Gastrocnemius medialis (tissue), 4 donors: ENCODE data around the gene TNRC18. TPM values are rescaled to one million over a fixed set of nuclear protein-coding genes. Genes with fewer than 3 reads are reported as not detected.

Experiments
- ATAC-seq, 2 donors: fragments of 150-250 bp; one replicate each; pipeline ENCODE4 v1.9.1; 2016
- DNase-seq, 2 donors: peaks; one replicate each; pipeline ENCODE4 v3.0.0-alpha.2; 2019
- H3K27ac ChIP-seq, 4 donors: fragments of 200-600 bp; sonication (generic); 1 replicate in 1 of 4; 2 replicates in 3 of 4; pipeline ENCODE4 v1.5.1; 2016 to 2018; ENCODE audit warnings: mild to moderate bottlenecking in 2 of 4, moderate library complexity in 1 of 4
- H3K27me3 ChIP-seq, 3 donors: fragments of 200-600 bp; sonication (generic) in 2 of 3; 1 replicate in 1 of 3; 2 replicates in 2 of 3; pipeline versions ENCODE4 v1.5.1 to v1.6.0; 2016 to 2019; ENCODE audit warnings: mild to moderate bottlenecking in 1 of 3, moderate library complexity in 1 of 3
- H3K36me3 ChIP-seq, 2 donors: fragments of 200-600 bp; sonication (generic) in 1 of 2; one replicate each; pipeline ENCODE4 v1.5.1; 2017 to 2018
- H3K4me1 ChIP-seq, 2 donors: fragments of 200-600 bp; sonication (generic) in 1 of 2; one replicate each; pipeline ENCODE4 v1.5.1; 2016 to 2017; ENCODE audit warnings: mild to moderate bottlenecking in 2 of 2
- H3K4me3 ChIP-seq, 4 donors: fragments of 200-600 bp; sonication (generic) in 3 of 4; 1 replicate in 1 of 4; 2 replicates in 3 of 4; pipeline ENCODE4 v1.5.1; 2016 to 2019; ENCODE audit warnings: mild to moderate bottlenecking in 2 of 4
- H3K9me3 ChIP-seq, 3 donors: fragments of 200-600 bp; sonication (generic) in 2 of 3; 1 replicate in 1 of 3; 2 replicates in 2 of 3; pipeline ENCODE4 v1.5.1; 2016 to 2019
- POLR2A ChIP-seq, 2 donors: fragments of 450-650 bp; IDR thresholded peaks; one replicate each; pipeline ENCODE4 v1.6.1; 2017; ENCODE audit warnings: antibody characterized with exemption in 2 of 2, mild to moderate bottlenecking in 2 of 2, moderate library complexity in 2 of 2
- in situ Hi-C, 4 donors: fragments of 200-750 bp; cut with MboI; loops; one replicate each; pipeline versions ENCODE4 v1.15.0 to v1.8.0; 2017; ENCODE audit warnings: low sequenced_read_pairs in 4 of 4
- intact Hi-C: fragments of 100-400 bp; cut with DNase I; formaldehyde crosslinking; loops from one replicate; pipeline ENCODE4 v1.15.1; 2023; ENCODE audit warnings: low total_unique reads
- total RNA-seq, 4 donors: library from RNA; depleted of rRNA; stranded (reverse); fragments of >200 nt; gene quantifications; one replicate each; pipeline versions ENCODE4 v1.1.0 to v1.2.3, GENCODE V29; 2016
- TF ChIP-seq, protein P1 (sequence below), 5 experiments: fragments of 450-650 bp in 3 of 5; fragments of 200-600 bp in 2 of 5; sonication (generic) in 2 of 5; IDR thresholded peaks in 4 of 5; conservative IDR thresholded peaks in 1 of 5; 1 replicate in 4 of 5; 2 replicates in 1 of 5; pipeline ENCODE4 v1.5.1; 2016 to 2019; ENCODE audit warnings: antibody characterized with exemption in 5 of 5, mild to moderate bottlenecking in 3 of 5, moderate library complexity in 3 of 5

TNRC18 gene
- total RNA-seq, 4 donors from 2014 or later, result 8.7 to 31.2 (median 20.5) TPM

DNA sequence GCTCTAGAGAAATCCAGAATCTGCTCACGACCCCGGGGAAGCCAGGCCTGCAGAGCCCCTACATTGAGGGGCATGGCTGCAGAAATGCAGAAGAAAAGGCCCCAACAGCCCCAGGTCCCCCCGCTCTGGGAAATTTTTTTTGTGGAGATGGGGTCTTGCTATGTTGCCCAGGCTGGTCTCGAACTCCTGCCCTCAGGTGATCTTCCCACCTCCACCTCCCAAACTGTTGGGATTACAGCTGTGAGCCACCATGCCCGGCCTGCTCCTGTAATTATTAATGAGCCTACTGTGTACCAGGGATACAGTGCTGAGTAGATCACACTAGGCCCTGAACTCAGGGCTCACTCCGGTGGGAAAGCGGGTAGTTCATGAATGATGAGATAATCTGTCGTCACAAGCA lies 29.9 kb downstream of the TNRC18 start:
- no peaks in the 10 kb centered on the region for H3K9me3 ChIP-seq
- peaks cover 0 to 12% of the 10 kb centered on the region in 2 donors for H3K4me1 ChIP-seq
- no peaks in the 10 kb centered on the region for H3K27me3 ChIP-seq
- no peak for ATAC-seq
- in situ Hi-C loops, result no loop called here
- no peak overlapping the region for H3K4me3 ChIP-seq
- peaks cover 0 to 25% of the 10 kb centered on the region in 2 donors for H3K36me3 ChIP-seq
- no peak for DNase-seq
- TF ChIP-seq, protein P1, sequence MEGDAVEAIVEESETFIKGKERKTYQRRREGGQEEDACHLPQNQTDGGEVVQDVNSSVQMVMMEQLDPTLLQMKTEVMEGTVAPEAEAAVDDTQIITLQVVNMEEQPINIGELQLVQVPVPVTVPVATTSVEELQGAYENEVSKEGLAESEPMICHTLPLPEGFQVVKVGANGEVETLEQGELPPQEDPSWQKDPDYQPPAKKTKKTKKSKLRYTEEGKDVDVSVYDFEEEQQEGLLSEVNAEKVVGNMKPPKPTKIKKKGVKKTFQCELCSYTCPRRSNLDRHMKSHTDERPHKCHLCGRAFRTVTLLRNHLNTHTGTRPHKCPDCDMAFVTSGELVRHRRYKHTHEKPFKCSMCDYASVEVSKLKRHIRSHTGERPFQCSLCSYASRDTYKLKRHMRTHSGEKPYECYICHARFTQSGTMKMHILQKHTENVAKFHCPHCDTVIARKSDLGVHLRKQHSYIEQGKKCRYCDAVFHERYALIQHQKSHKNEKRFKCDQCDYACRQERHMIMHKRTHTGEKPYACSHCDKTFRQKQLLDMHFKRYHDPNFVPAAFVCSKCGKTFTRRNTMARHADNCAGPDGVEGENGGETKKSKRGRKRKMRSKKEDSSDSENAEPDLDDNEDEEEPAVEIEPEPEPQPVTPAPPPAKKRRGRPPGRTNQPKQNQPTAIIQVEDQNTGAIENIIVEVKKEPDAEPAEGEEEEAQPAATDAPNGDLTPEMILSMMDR (IDR thresholded peaks at IDR 0.05 in 4 of 5, conservative IDR thresholded peaks at IDR 0.05 in 1 of 5), result no peak
- TF ChIP-seq POLR2A (IDR thresholded peaks at IDR 0.05), result no peak
- H3K27ac ChIP-seq, result no peak overlapping the region
- intact Hi-C loops, result no loop called here

DNA sequence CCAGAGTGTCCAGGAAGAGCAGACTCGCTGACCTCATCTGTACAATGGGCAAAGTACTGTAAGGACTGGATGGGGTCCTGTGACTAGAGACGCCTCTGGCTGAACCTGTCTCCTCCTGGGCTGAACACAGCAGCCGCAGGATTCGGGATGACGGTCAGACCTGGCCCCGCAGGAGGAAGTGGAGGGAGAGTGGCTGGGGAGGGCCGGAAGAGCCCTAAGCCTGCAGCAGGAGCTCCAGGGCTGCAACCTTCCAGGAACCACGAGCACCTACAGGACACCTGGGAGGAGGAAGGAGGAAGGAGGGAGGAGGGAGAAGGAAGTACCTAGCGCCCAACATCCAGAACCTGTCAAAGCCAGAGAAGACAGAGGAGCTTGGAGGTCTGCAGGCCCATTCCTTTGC lies 30.3 kb downstream of the TNRC18 start:
- Histone ChIP-seq H3K36me3 (peaks cover 0 to 25% of the 10 kb centered on the region in 2 donors), H3K4me3 (no peak overlapping the region), H3K9me3 (no peaks in the 10 kb centered on the region), H3K27me3 (no peaks in the 10 kb centered on the region), H3K27ac (no peak overlapping the region), H3K4me1 (peaks cover 0 to 12% of the 10 kb centered on the region in 2 donors)
- no peak for DNase-seq
- no peak for TF ChIP-seq POLR2A (IDR thresholded peaks at IDR 0.05)
- TF ChIP-seq, protein P1 (IDR thresholded peaks at IDR 0.05 in 4 of 5, conservative IDR thresholded peaks at IDR 0.05 in 1 of 5), result no peak
- no peak for ATAC-seq
- in situ Hi-C loops (no loop called here), intact Hi-C loops (no loop called here)

- Histone ChIP-seq H3K4me3 (no peak overlapping the region), H3K9me3 (no peaks in the 10 kb centered on the region), H3K36me3 (peaks cover 0 to 46% of the 10 kb centered on the region in 2 donors), H3K27ac (no peak overlapping the region), H3K27me3 (no peaks in the 10 kb centered on the region), H3K4me1 (no peaks in the 10 kb centered on the region)
- ATAC-seq (no peak), DNase-seq (no peak)
- in situ Hi-C loops, result no loop called here
- no peak for TF ChIP-seq POLR2A (IDR thresholded peaks at IDR 0.05)
- TF ChIP-seq, protein P1 (IDR thresholded peaks at IDR 0.05 in 4 of 5, conservative IDR thresholded peaks at IDR 0.05 in 1 of 5), result no peak
- intact Hi-C loops, result no loop called here
These were observed 32.7 kb downstream of the TNRC18 start for GRCh38 chr7:5390918-5391317.

DNA sequence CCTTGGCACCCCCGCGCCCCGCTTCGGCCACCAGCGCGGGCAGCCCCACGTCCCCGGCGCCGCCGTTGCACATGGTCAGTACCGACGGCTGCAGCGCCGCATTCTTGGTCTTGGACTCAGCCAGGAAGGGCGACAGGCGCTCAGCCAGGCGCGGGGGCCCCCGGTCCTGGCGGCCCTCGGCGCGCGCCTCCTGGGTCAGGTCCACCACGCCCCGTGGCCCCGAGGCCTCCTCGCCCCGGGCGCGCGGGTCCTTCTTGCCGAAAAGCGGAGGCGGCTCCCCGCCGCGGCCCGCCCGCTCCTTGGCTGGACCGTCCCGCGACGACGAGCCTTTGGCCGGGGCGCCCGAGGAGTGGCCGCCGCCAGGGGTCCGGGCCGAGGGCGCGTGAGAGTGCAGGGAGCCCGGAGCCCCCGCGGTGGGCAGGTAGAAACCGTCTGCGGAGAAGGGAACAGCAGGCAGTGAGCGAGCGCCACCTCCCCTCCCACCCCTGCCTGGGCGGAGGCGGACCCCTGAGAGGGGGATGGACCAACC lies 34.7 kb downstream of the TNRC18 start:
- Histone ChIP-seq H3K9me3 (no peaks in the 10 kb centered on the region), H3K27ac (no peak overlapping the region), H3K27me3 (no peaks in the 10 kb centered on the region), H3K36me3 (peaks cover 0 to 43% of the 10 kb centered on the region in 2 donors), H3K4me3 (no peak overlapping the region), H3K4me1 (peaks cover 0 to 4% of the 10 kb centered on the region in 2 donors)
- intact Hi-C loops, result no loop called here
- TF ChIP-seq, protein P1 (IDR thresholded peaks at IDR 0.05 in 4 of 5, conservative IDR thresholded peaks at IDR 0.05 in 1 of 5), result no peak
- no peak for TF ChIP-seq POLR2A (IDR thresholded peaks at IDR 0.05)
- ATAC-seq (no peak), DNase-seq (no peak)
- in situ Hi-C loops, result no loop called here
